ENCODE results near the gene SATB2.

SATB2 gene

DNA sequence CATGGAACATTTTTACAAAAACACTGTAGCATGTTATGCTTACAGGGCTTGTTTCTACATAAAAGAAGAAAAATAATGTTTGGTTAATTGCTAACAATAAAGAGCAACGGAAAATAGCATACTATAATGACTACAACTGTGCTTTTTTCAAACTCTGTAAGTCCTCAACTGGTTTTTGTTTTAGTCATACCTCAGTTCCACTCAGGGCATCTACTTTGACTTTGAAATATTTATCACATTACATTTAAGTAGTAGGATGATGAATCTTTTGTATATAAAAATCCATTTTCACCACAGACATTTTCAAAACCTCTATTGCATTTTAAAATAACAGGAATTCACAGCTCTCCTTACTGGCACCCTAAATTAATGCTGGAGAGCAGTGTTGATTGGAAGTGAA, 8.3 kb downstream of the SATB2 start:
- no peak for DNase-seq

DNA sequence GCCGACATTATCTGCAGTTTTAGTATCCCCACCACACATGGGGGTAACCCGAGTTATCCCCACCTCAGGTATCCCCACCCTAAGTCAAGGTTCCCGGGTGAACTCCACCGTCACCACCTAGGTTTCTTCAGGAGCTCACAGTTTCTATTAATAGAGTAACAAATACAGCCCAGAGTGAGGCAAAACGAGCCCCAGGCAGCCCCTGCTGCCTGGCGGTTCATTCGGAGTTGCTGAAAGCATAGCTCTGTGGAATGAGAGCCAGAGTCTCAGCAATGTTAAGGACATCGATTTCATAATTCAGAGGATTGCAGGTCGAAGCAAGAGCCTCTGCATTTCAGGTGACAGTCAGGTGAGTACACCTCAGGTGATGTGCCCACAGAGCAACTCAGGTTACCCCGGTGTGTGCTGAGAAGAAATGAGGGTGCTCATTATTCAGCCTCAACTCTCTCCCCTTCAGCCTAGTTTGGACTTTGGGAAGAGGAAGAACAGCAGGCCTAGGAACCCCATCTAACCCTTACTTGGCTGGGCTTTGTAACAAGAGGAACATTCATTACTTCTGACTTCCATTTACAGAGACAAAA, 10.7 kb downstream of the SATB2 start:
- no peak for DNase-seq

DNA sequence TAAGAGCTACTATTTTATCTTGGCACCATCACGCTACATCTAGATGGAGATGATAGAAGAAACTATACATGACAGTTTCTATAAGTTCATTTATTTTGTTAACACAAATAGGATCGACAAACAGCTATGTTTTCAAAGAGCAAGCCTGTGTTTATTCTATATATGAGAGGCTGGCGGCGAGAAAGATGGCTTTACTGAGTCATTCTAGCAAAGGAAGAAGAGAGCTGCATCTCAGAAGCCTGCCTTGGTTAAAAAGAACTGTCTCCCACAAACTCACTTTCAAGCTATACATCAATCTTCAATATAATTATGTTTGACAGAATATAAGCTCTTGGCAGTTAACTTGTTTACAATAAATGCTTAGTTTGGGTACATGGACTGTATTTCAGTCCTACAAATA, 13.0 kb downstream of the SATB2 start:
- DNase-seq: no peak

DNA sequence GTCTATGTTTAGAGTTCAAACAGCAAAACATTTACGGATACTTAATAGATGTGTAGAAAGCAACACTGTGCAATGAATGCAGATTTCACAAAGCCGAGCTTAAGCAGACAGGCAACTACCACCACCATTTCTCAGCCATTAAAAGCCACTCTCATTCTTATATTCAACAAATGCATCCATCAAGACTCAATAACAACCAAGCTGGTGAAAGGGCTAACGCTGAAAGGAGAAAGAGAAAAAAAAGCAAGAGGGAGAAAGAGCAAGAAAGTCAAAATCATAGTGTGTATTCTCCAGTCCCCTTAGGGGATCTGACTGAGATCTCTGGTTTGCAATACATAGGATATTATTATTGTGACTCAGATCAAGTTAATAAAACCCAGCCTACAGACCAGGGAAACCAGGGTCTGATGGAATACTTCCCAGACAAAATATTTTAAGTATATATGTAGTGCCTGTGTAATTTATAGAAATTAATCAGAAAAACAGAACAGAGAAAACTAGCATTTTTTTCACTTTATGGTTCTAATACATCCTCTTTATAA, 14.1 kb downstream of the SATB2 start:
- DNase-seq: no peak

DNA sequence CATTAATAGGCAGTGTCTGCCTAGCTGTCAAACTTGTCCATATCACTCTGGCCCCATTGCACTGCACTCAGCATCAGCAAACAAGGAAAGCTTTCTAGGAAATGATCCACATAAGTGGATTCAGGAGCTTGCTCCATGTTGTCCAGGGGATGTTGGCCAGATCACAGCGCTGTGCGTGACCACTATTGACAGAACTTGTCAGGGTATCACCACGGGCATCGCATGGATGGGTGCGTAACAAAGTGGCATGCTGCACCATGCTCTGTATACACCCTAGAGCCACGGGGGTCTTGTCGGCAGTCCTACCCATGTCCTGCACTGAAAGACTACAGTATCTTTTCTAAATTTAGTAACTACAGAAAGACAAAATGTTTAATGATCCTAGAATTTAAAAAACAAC, 15.6 kb downstream of the SATB2 start:
- DNase-seq: no peak

DNA sequence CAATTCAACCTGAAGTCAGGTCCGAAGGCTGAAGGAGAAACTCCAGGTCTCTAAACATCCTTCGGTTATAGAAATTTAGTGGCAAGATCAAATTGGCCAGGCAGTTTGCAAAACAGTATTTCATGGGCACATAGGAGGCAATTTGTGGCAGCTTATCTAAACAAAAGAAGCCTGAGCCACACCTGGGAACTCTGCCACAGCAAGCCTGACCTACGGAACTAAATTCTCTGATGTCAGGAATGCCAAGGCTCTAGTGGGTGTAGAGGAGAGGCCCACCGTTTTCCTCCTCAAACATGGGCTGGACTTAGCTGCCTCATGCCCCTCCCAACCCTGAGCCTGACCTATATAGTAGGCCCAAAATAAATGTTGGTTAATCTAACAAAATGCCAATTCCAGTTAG, 16.0 kb downstream of the SATB2 start:
- no peak for DNase-seq

DNA sequence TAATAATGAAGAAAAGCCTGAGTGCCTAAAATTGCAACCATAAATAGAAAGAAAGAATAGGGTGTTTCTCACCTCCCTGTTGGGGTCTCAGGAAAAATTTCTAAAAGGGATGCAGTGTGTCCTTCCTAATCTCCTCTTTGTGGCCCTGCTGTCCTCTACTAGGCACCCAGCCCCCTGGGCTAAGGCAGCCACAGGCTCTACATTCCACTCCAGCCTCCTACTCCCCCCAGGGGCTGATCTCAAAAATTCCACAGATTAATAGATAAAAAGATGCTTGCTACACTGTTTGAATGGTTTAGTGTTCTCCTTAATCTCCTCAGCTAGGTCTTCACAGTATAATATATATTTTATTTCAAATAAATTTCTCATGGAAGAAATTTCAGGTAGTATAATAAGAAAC, 17.6 kb downstream of the SATB2 start:
- no peak for DNase-seq

DNA sequence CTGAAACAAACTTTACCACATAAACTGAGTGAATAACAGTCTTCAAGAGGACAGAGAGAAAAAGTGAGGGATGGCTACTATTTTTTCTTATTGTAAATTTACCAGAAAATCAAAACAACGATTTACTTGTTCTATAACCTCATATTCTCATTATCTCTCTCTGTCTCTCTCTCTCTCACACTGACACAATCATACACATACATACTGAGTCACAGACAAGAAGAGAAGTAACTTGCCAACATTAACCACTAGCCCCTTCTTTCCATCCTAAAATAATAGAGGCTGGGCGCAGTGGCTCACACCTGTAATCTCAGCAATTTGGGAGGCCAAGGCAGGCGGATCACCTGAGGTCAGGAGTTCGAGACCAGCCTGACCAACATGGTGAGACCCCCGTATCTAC, 18.2 kb downstream of the SATB2 start:
- no peak for DNase-seq

DNA sequence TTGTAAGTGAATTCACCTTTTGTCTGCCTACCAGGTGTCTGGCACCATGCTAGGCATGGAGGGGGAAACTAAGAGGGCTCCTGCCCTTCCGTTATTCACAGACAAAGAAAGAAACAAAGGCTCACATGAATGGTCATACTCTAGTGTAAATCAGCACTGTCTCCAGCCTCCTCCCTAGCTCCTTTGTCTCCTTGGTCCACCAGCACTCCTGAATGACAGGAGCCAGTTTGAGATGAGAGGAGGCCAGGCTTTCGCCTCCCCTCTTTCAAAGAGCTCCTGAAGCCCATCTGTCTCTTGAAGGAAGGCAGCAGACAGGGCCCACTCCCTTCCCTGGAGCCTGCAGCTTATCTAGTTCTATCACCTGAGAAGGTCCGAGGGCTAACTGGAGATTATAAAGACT, 18.7 kb downstream of the SATB2 start:
- no peak for DNase-seq

DNA sequence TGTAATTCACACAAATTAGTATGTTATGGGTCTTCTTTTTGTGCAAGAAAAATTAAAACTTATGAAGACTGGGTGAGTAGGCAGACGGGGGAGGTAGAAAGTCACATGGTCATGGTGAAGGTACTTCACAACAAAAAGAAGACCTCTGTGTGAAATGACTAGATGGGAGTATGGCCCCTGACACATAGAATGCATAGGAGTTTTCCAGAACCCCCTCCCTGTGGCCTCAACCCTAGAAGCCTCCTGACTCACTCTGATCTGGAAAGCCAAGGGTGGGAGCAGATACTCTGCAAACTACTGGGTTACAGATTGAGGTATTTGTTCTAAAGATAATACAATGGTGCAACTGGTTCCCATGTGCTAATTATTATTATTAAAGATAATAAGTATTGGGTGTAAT, 23.2 kb downstream of the SATB2 start:
- no peak for DNase-seq

DNA sequence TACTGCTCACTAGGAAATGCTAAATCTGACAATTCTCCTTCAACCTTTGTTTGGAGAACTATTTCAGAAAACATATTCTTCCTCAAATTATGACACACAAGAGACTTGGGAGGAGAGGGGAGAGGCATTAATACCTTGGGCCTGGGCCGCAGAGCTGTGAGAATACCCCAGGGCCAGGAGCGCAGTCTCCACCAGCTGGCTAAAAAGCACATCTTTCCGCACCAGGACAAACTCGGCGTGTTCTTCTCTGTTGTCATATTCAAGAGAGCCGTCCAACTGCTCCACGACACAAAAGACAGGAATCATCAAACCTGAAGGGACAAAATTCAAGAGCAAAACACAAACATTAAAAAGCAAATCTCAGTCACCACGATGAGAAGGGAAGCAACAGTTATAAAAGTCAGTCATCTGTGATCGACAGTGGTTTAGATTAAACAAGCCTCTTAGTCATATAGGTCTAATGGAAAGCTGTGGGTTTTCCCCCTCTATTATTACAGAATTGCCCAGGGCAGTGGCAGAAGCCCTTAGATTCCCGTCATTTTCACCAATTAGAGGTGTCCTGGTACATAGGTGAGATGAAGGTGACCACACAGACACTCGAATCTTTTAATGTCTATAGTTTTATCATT, 24.4 kb downstream of the SATB2 start:
- no peak for DNase-seq

DNA sequence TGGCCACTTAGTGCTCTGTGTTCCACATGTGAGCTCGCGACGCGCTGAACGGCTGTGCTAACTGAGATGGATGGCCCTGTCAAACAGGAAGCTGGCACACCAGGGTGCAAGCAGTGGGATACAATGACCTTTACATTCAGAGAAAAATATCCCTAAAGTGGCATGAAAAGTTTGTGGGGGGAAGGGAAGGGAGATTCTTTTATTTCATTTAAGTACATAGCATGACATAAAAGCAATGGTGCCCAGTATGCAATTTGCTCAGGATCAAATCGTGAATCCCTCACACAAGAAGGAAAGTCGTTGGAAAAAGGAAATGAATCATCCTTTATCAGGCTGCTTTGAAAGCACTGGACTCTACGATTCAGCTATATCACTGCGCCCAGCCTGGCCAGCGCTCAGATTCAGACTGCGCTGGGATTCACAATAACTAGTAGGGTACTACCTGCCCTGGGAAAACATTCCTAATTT, 26.0 kb downstream of the SATB2 start:
- DNase-seq: no peak

DNA sequence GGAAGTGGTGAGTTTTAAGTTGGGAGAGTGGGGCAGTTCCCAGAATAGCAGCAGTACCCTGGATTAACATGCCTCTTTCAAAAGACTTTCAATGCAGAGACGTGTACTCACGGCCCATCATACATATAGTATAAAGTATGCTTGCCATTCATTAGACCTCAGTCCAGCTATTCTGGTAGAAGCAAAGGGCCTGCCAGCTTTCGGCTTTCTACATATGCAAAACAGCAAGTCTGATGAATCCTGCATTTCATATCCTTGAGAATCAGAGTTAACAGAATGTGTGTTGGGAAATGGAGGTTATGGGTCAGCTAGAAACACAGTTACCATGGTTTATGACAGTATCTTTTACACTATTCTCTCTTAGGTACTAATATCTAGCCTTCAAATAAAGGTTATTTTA, 27.5 kb downstream of the SATB2 start:
- peak; percentile 12 for DNase-seq

DNA sequence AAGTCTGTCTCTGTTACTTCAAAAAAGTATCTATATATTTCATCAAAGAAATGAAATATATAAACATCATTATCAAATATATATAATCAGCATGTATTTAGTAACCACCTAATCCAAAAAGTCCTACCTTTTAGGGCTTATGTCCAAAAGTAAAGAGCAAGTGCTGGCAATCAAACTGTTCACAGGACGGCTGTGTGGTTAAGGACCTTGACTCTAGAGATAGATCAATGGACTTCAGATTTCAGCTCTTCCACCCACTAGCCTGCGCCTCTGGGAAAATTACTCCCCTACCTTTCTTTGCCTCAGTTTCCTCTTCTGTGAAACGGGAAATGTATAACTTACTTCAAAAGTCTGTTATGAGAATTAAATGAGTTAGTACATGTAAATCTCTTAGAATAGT, 29.4 kb downstream of the SATB2 start:
- DNase-seq: no peak

DNA sequence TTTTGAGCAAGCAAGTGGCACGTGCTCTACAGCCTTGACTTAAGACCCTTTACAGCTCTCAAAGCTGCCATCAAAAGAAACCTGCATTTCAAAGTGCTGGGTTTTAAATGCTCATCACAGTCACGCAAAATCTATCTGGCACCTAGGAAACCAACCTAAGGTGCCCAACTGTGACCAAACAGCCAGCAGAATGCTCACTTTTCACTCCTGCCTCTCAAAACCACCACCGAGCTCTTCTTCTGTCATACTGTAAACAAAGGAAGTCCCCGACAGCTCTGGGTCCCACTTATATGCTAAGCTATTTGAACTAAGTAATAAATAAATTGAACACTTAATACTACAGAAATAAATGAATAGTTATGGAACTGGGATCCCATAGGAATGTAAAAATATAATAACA, 33.6 kb downstream of the SATB2 start:
- no peak for DNase-seq

DNA sequence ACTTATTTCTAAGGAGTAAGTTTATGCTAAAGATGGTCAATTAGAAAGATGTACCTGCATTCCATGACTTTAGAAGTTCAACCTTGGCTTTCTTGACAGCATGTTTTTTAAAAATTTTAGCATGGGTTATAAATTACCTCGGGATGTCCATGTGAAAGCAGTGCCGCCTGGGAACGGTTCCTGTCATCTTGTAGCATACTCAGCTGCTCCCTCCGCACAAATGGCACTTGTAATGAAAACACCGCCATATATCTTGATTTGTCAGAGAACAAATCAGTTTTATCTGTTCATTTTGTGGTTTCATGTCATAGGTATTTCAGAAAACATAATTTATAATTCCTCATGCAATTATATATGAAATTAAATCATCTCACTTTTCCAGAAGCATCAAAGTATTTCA, 38.3 kb downstream of the SATB2 start:
- no peak for DNase-seq

DNA sequence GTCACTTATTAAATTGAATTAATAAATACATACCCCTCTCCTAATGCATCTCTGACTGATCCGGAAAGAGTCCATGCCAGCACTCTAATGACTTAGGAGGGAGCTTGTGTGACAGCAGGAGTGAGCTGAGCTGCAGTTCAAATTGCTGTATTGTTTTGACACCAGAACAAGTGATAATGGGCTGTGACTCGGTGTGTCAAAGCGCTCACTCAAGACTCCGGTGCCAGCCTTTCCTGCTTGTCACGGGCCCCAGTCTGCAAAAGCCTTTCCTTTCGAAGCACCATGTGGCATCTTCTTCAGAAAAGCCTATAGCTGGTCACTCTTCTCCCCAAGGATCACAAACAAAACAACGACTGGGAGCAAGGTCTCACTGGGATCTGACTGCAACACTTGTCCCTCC, 43.3 kb downstream of the SATB2 start:
- DNase-seq: no peak

DNA sequence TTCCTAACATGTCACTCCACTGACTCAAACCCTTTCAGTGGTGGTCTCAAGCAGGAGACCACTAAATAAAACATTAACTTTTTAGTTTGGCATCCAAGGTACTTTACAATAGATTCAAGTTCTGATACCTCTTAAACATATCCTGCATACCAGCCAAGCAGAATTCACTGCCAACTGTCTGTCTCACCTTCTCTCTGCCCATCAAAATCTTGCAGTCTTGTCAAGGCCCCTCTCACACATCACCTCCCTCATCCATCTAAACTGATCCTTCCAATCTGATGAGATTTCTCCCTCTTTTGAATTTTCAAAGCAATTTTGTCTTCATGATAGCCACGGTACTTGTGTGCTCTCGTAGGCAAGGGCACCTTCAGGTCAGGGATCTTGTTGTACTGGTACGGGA, 43.7 kb downstream of the SATB2 start:
- DNase-seq: no peak

DNA sequence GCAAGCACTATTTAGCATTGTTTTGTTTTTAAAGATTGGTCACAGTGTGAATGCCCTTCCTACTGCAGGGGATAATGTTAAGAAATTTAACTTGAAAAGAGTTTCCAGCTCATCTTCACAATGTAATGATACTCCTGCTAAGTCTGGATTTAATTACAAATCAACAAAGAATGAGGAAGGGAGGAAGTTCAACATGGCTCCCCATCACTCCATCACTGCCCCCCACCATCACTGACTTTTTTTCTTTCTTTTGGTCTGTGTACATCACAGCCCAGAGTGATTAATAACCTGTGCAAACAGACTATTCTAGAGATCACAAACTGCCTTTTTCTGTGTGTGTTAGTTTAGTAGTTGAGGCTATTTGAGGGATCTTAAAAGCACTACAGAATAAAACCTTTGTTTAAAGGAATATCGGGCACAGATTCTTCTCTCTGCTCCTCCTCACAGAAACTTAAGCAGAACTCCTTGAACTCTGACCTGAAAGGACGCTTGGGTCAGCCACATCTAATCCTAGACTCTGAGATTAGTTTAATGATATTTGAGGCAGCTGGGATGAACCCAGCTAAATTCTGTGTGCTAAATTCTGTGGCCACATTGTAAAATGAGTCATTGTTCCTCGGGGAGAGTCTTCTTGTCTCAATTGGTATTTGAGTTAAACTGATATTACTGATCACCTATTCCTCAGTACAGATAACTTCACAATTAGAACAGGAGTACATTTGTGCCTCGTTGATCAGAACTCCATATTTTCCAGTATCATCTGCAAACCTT, 47.8 kb downstream of the SATB2 start:
- DNase-seq: no peak

DNA sequence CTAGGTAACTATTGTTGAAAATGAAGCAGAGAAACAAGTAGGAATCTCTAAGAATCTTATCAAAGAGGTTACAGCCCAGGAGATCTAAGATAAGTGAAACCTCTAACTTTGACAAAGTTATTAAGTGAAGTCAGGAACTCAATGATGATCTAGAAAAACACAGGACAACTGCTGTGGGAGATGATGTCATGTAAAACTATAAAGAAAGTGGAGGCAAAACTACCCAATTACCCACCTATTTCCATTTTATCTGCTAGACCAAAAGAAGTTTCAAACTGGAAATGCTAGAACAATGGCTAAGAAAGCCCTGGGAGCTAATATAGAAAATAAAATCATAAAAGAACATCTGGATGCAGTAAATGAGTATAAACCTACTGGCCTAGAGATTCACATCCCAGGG, 50.3 kb downstream of the SATB2 start:
- no peak for DNase-seq

DNA sequence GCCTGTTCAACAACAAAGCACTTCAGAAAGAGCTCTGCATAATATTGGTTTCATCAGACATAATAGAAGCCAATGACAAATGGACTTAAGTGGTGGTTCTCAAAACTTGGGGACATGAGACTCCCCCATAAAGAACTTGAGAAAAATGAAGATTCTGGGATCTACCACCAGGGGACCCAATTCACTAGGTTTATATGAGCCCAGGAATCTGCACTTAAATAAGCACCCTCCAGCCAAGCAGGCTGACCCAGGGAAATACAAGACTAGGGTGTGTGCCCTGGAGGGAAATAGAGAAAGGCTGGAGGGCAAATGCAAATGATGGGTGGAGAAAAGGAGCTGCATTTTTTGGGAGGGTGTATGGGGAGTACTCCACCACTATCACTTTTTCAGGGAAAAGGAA, 52.5 kb downstream of the SATB2 start:
- DNase-seq: no peak

DNA sequence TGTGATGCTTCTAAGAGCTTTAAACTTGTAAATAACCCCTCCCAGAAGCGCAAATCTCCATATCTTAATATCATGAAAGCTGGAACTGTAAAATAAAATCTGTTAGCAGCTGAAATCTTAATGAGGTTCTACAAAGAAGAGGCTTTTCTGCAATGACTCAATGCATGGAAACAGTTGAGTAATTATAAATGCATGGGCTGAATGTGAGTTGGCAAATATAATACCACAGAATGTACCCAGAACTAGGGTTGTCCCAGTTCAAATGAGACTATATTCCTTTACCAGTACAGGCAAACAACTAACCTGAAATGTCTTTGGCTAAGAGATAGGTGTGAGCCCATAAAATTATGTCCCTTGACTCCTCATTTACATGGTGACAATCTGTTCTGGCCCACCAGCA, 52.9 kb downstream of the SATB2 start:
- no peak for DNase-seq

DNA sequence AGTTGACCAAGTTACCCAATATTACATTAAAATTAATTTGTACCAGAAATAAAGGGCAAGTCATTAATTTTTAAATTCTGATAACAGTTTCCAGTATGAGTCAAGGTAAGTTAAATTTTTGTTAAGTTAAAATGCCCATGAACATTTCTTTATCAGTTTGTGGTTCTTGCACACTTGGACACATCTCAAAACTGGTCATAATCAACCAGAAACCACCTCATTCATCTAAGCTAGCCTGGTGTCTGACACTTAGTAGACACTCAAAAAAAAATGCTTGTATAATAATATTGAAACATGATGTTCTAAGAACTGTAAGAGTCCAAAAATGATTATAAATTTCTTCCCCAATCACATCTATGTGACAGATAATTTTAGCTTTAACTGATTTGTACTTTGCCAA, 62.4 kb downstream of the SATB2 start:
- no peak for DNase-seq

DNA sequence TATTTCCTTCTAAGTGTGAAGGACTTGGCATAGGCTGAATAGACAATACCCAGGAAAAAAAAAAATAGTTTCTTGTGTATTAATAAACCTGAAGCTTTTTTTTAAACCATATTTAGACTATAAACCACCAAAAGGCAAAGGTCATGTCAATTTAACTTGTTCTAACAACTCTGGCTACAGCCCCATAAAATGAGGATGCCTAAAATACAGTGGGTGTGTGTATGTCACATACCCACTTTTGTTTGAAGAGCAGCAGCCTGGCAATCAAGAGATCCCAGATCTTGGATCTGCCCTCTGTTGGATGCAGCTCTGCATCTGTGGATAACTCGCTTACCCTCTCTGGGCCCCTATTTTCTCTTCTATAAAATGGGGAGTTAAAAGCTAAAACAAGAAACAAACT, 65.4 kb downstream of the SATB2 start:
- no peak for DNase-seq
